Cardiac muscle cell (in vitro differentiated cells and primary cell): Measurements from ENCODE around the gene FBXL17. TPM values are rescaled to one million over a fixed set of nuclear protein-coding genes. Genes with fewer than 3 reads are reported as not detected.

Experiments
- DNase-seq, 2 donors: peaks; one replicate each; pipeline versions ENCODE4 v3.0.0 to v3.0.0-alpha.2; 2010 to 2017; ENCODE audit warnings: low read depth in 1 of 2, low spot score in 1 of 2
- H3K27ac ChIP-seq: fragments of 200-600 bp; sonication (generic); 2 replicates; pipeline ENCODE4 v1.5.1; 2016
- H3K27me3 ChIP-seq: fragments of 200-600 bp; sonication (generic); 2 replicates; pipeline ENCODE4 v1.6.0; 2016; ENCODE audit warnings: control low read depth
- H3K36me3 ChIP-seq: fragments of 200-600 bp; sonication (generic); 2 replicates; pipeline ENCODE4 v1.5.1; 2016; ENCODE audit warnings: control low read depth
- H3K4me1 ChIP-seq: fragments of 200-600 bp; sonication (generic); 2 replicates; pipeline ENCODE4 v1.8.1; 2017; ENCODE audit warnings: low read depth, mild to moderate bottlenecking, mixed run types
- H3K4me3 ChIP-seq: fragments of 200-600 bp; sonication (generic); 2 replicates; pipeline ENCODE4 v1.5.1; 2016; ENCODE audit warnings: mild to moderate bottlenecking
- H3K9me3 ChIP-seq: fragments of 200-600 bp; sonication (generic); 2 replicates; pipeline ENCODE4 v1.5.1; 2017; ENCODE audit warnings: low read depth, mild to moderate bottlenecking, control low read depth
- polyA plus RNA-seq: library from polyadenylated mRNA; unstranded; fragments of >200 nt; fragmentation: Nextera tagmentation; extraction: Ambion mirVana; gene quantifications from 2 replicates; pipeline ENCODE4 v1.2.1, GENCODE V29; 2016
- total RNA-seq: library from RNA; depleted of rRNA; stranded (reverse); fragments of >200 nt; gene quantifications from 2 replicates; pipeline ENCODE4 v1.2.3, GENCODE V29; 2016
- TF ChIP-seq, protein P1 (sequence below): IDR thresholded peaks from 2 replicates; pipeline ENCODE4 v1.5.1; 2012; ENCODE audit warnings: low read depth, mild to moderate bottlenecking, low read length

FBXL17 gene
- total and polyA plus RNA-seq, 2 experiments from 2014 or later: 18.3 to 22.9 TPM

- no peaks in the 10 kb centered on the region for H3K36me3 ChIP-seq
- peak in 1 of 2 donors; percentile 89 for DNase-seq
- no peaks in the 10 kb centered on the region for H3K4me1 ChIP-seq
- H3K4me3 ChIP-seq: no peak overlapping the region
- peaks cover 86% of the 10 kb centered on the region for H3K27me3 ChIP-seq
- TF ChIP-seq, protein P1, sequence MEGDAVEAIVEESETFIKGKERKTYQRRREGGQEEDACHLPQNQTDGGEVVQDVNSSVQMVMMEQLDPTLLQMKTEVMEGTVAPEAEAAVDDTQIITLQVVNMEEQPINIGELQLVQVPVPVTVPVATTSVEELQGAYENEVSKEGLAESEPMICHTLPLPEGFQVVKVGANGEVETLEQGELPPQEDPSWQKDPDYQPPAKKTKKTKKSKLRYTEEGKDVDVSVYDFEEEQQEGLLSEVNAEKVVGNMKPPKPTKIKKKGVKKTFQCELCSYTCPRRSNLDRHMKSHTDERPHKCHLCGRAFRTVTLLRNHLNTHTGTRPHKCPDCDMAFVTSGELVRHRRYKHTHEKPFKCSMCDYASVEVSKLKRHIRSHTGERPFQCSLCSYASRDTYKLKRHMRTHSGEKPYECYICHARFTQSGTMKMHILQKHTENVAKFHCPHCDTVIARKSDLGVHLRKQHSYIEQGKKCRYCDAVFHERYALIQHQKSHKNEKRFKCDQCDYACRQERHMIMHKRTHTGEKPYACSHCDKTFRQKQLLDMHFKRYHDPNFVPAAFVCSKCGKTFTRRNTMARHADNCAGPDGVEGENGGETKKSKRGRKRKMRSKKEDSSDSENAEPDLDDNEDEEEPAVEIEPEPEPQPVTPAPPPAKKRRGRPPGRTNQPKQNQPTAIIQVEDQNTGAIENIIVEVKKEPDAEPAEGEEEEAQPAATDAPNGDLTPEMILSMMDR: no peak
- no peaks in the 10 kb centered on the region for H3K9me3 ChIP-seq
- H3K27ac ChIP-seq: no peak overlapping the region
Measured at GRCh38 chr5:107840161-107840560, 541.7 kb downstream of the FBXL17 start.

- Histone ChIP-seq H3K36me3 (no peaks in the 10 kb centered on the region), H3K27me3 (peaks cover 94% of the 10 kb centered on the region), H3K4me3 (no peak overlapping the region), H3K9me3 (no peaks in the 10 kb centered on the region), H3K27ac (no peak overlapping the region), H3K4me1 (no peaks in the 10 kb centered on the region)
- TF ChIP-seq, protein P1: no peak
- no peak for DNase-seq
Measured at GRCh38 chr5:107835096-107835495, 546.8 kb downstream of the FBXL17 start.

DNA sequence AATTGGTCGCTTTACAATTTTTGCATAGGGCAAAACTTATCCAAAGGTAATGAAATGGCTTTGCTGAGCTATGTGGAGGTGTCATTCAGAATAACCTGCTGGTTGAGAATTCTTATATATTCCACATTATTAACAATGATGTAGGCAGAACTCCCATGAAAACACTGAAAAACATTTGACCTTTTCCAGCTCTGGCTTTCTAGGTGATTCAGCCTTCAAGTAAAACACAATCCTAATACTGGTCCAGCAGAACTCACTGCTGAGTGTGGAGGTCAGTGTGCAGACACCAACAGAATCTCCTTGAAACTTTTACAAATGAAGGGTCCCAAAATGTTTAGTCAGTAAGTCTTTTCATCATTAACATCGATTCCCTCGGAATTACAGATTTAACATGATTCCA lies 549.2 kb downstream of the FBXL17 start:
- H3K27ac ChIP-seq: no peak overlapping the region
- no peaks in the 10 kb centered on the region for H3K4me1 ChIP-seq
- H3K27me3 ChIP-seq: peaks cover 100% of the 10 kb centered on the region
- no peak overlapping the region for H3K4me3 ChIP-seq
- no peaks in the 10 kb centered on the region for H3K36me3 ChIP-seq
- no peaks in the 10 kb centered on the region for H3K9me3 ChIP-seq
- no peak for DNase-seq
- TF ChIP-seq, protein P1: no peak

GRCh38 chr5:107831612-107832395 lies 550.1 kb downstream of the FBXL17 start:
- H3K36me3 ChIP-seq: no peaks in the 10 kb centered on the region
- TF ChIP-seq, protein P1: no peak
- H3K27ac ChIP-seq: no peak overlapping the region
- no peaks in the 10 kb centered on the region for H3K9me3 ChIP-seq
- H3K4me3 ChIP-seq: no peak overlapping the region
- DNase-seq: no peak
- peaks cover 95% of the 10 kb centered on the region for H3K27me3 ChIP-seq
- H3K4me1 ChIP-seq: no peaks in the 10 kb centered on the region

DNA sequence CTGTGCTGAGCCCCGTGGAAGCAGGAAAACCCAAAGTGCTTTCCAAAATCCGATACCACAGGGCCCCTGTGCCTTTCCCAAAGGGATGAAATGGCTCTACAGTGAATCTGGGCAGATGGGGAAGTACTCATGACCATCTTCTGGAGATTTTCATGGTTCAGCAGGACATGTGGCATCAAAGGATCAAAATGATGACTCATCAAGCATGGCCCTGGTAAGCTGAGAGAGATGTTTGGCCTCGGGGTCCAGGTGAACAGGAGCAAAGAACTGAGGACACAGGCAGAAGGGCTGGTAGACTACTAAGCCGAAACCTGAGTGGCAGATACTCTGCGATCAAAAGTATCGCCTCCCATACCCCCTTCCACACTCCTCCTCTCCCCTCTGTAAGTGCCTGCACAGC lies 551.1 kb downstream of the FBXL17 start:
- peaks cover 95% of the 10 kb centered on the region for H3K27me3 ChIP-seq
- H3K27ac ChIP-seq: no peak overlapping the region

More for the DNA sequence above, 551.1 kb downstream of the FBXL17 start:
- H3K36me3 ChIP-seq: no peaks in the 10 kb centered on the region
- H3K9me3 ChIP-seq: no peaks in the 10 kb centered on the region
- no peaks in the 10 kb centered on the region for H3K4me1 ChIP-seq
- H3K4me3 ChIP-seq: no peak overlapping the region
- no peak for DNase-seq
- TF ChIP-seq, protein P1: no peak
